Stomach (tissue), 9 donors: ENCODE results near the gene PPM1F. TPM values are rescaled to one million over a fixed set of nuclear protein-coding genes. Genes with fewer than 3 reads are reported as not detected.

ENCODE experiments used
- DNase-seq, 2 donors: peaks; one replicate each; pipeline versions ENCODE4 v3.0.0 to v3.0.0-alpha.2; 2013 to 2019
- H3K27ac ChIP-seq, 5 donors: fragments of 200-600 bp in 4 of 5; sonication (generic) in 4 of 5; one replicate each; pipeline ENCODE4 v1.5.1; 2013 to 2019; ENCODE audit warnings: mild to moderate bottlenecking in 1 of 5, moderate library complexity in 1 of 5
- H3K27me3 ChIP-seq, 3 donors: fragments of 200-600 bp; sonication (generic); one replicate each; pipeline ENCODE4 v1.5.1; 2017 to 2019; ENCODE audit warnings: mixed run types in 1 of 3
- H3K36me3 ChIP-seq, 4 donors: fragments of 200-600 bp; sonication (generic); 1 replicate in 3 of 4; 2 replicates in 1 of 4; pipeline ENCODE4 v1.5.1; 2016 to 2019
- H3K4me1 ChIP-seq, 4 donors: fragments of 200-600 bp; sonication (generic); one replicate each; pipeline ENCODE4 v1.5.1; 2016 to 2019
- H3K4me3 ChIP-seq, 4 donors: fragments of 200-600 bp; sonication (generic) in 3 of 4; one replicate each; pipeline ENCODE4 v1.5.1; 2016 to 2019; ENCODE audit warnings: mild to moderate bottlenecking in 1 of 4
- H3K9me3 ChIP-seq, 4 donors: fragments of 200-600 bp; sonication (generic); one replicate each; pipeline ENCODE4 v1.5.1; 2016 to 2019
- CTCF ChIP-seq, 7 experiments: fragments of 450-650 bp in 4 of 7; fragments of 200-600 bp in 3 of 7; sonication (generic) in 3 of 7; IDR thresholded peaks; one replicate each; pipeline ENCODE4 v1.5.1; 2016 to 2019; ENCODE audit warnings: antibody characterized with exemption in 7 of 7, control low read depth in 2 of 7, mild to moderate bottlenecking in 1 of 7
- EP300 ChIP-seq: sonication (generic); formaldehyde crosslinking; IDR thresholded peaks from one replicate; pipeline ENCODE4 v1.6.1; 2017; ENCODE audit warnings: antibody characterized with exemption
- POLR2A ChIP-seq, 4 donors: fragments of 450-650 bp; IDR thresholded peaks; one replicate each; pipeline ENCODE4 v1.6.1; 2016; ENCODE audit warnings: antibody characterized with exemption in 4 of 4, control low read depth in 2 of 4, mild to moderate bottlenecking in 1 of 4, moderate library complexity in 1 of 4
- POLR2AphosphoS5 ChIP-seq, 3 donors: sonication (generic); formaldehyde crosslinking; IDR thresholded peaks; one replicate each; pipeline ENCODE4 v1.6.1; 2016; ENCODE audit warnings: antibody characterized with exemption in 3 of 3
- WGBS, 5 donors: extraction: QIAGEN DNeasy Blood & Tissue Kit in 3 of 5; methylation state at CpG; one replicate each; pipeline versions ENCODE4 v1.1.5 to v1.1.7; 2013 to 2018; 5-methylcytosine and 5-hydroxymethylcytosine counted together
- intact Hi-C: fragments of 100-400 bp; cut with DNase I; formaldehyde crosslinking; loops from one replicate; pipeline ENCODE4 v1.15.1; 2023; ENCODE audit warnings: low total_unique reads
- polyA plus RNA-seq, 3 donors: library from polyadenylated mRNA; stranded (reverse); fragments of 200-250 nt; gene quantifications; one replicate each; pipeline ENCODE4 v1.2.3, GENCODE V29; 2013
- total RNA-seq, 5 donors: library from RNA; depleted of rRNA; stranded (reverse); fragments of >200 nt; gene quantifications; one replicate each; pipeline versions ENCODE4 v1.1.0 to v1.2.3, GENCODE V29; 2014 to 2016
- donor health status: healthy with polysubstance abuse.
- donor health status: Bipolar disorder and iron deficiency.
- donor health status: healthy.

PPM1F gene
- total and polyA plus RNA-seq, 8 donors, result 6.7 to 285 (median 16.8) TPM

- Histone ChIP-seq H3K4me1 (peaks cover 56 to 87% (median 70%) of the 10 kb centered on the region in 4 donors), H3K4me3 (no peak overlapping the region), H3K36me3 (peaks cover 0 to 28% (median 23%) of the 10 kb centered on the region in 4 donors), H3K27me3 (no peaks in the 10 kb centered on the region), H3K9me3 (no peaks in the 10 kb centered on the region), H3K27ac (peak overlapping the region; percentile 86 to 97 (median 95))
- intact Hi-C loops, result no loop called here
- no peak for DNase-seq
- WGBS, 5 donors, result 75 to 90% (median 81%) methylated on average over 2 to 10 of the region's 10 CpGs
- no peak for TF ChIP-seq CTCF (IDR thresholded peaks at IDR 0.05)
- no peak for TF ChIP-seq POLR2A (IDR thresholded peaks at IDR 0.05)
- no peak for TF ChIP-seq EP300
- TF ChIP-seq POLR2AphosphoS5 (IDR thresholded peaks at IDR 0.05), result no peak
Measured at GRCh38 chr22:21939461-21939913, 13.2 kb downstream of the PPM1F start.

- Histone ChIP-seq H3K27me3 (no peaks in the 10 kb centered on the region), H3K36me3 (peaks cover 0 to 27% (median 22%) of the 10 kb centered on the region in 4 donors), H3K9me3 (no peaks in the 10 kb centered on the region), H3K27ac (peak overlapping the region; percentile 86 to 97 (median 95)), H3K4me1 (peaks cover 54 to 82% (median 67%) of the 10 kb centered on the region in 4 donors), H3K4me3 (peak overlapping the region in 2 of 4 donors; percentile 48 to 56)
- DNase-seq, result no peak
- intact Hi-C loops, result no loop called here
- 77 to 92% (median 83%) methylated on average over 11 of the region's 11 CpGs for WGBS, 5 donors
- TF ChIP-seq POLR2AphosphoS5 (IDR thresholded peaks at IDR 0.05), result no peak
- TF ChIP-seq CTCF (IDR thresholded peaks at IDR 0.05), result no peak
- TF ChIP-seq EP300, result no peak
- no peak for TF ChIP-seq POLR2A (IDR thresholded peaks at IDR 0.05)
Measured at GRCh38 chr22:21938906-21939305, 13.7 kb downstream of the PPM1F start.

GRCh38 chr22:21938071-21938822 lies 14.4 kb downstream of the PPM1F start:
- H3K4me3 ChIP-seq, result peak overlapping the region; percentile 48 to 61 (median 54)
- peaks cover 6 to 32% (median 25%) of the 10 kb centered on the region in 4 donors for H3K36me3 ChIP-seq
- peak overlapping the region; percentile 86 to 97 (median 95) for H3K27ac ChIP-seq
- H3K9me3 ChIP-seq, result no peaks in the 10 kb centered on the region
- WGBS, 5 donors, result 2 to 3% (median 2%) methylated on average over 24 to 42 of the region's 42 CpGs
- no peaks in the 10 kb centered on the region for H3K27me3 ChIP-seq
- intact Hi-C loops, result no loop called here
- H3K4me1 ChIP-seq, result peaks cover 47 to 76% (median 62%) of the 10 kb centered on the region in 4 donors
- peak; percentile 95 to 98 for DNase-seq
- TF ChIP-seq POLR2A (IDR thresholded peaks at IDR 0.05) (no peak), CTCF (IDR thresholded peaks at IDR 0.05) (peak in 6 of 7 experiments; percentile 97 to 100 (median 99)), EP300 (no peak), POLR2AphosphoS5 (IDR thresholded peaks at IDR 0.05) (peak in 2 of 3 donors; percentile 65 to 91)

- Histone ChIP-seq H3K27ac (peak overlapping the region; percentile 86 to 97 (median 95)), H3K36me3 (peaks cover 11 to 38% (median 30%) of the 10 kb centered on the region in 4 donors), H3K9me3 (no peaks in the 10 kb centered on the region), H3K4me3 (peak overlapping the region; percentile 48 to 61 (median 54)), H3K27me3 (no peaks in the 10 kb centered on the region), H3K4me1 (peaks cover 42 to 71% (median 57%) of the 10 kb centered on the region in 4 donors)
- no peak for TF ChIP-seq POLR2AphosphoS5 (IDR thresholded peaks at IDR 0.05)
- no peak for TF ChIP-seq POLR2A (IDR thresholded peaks at IDR 0.05)
- TF ChIP-seq CTCF (IDR thresholded peaks at IDR 0.05), result no peak
- TF ChIP-seq EP300, result no peak
- DNase-seq, result no peak
- intact Hi-C loops, result no loop called here
- 5 to 14% (median 12%) methylated on average over 3 to 8 of the region's 8 CpGs for WGBS, 5 donors
Measured at GRCh38 chr22:21937821-21938070, 14.9 kb downstream of the PPM1F start.
